Measurements from ENCODE around the gene ZNF638.

ZNF638 gene

GRCh38 chr2:71347517-71347916, 15.9 kb downstream of the ZNF638 start:
- TF ChIP-seq CTCF (IDR thresholded peaks at IDR 0.05; ENCODE audit: insufficient read depth, missing control alignments): no peak
- DNase-seq (ENCODE audit: insufficient read length, low spot score) (no peak), FAIRE-seq (no peak)

- DNase-seq (ENCODE audit: insufficient read length, low spot score) (no peak), FAIRE-seq (no peak)
- no peak for TF ChIP-seq CTCF (IDR thresholded peaks at IDR 0.05; ENCODE audit: insufficient read depth, missing control alignments)
These were observed 16.7 kb downstream of the ZNF638 start for GRCh38 chr2:71348302-71348701.

GRCh38 chr2:71353248-71353647, 21.7 kb downstream of the ZNF638 start:
- DNase-seq (ENCODE audit: insufficient read length, low spot score) (no peak), FAIRE-seq (no peak)
- no peak for TF ChIP-seq CTCF (IDR thresholded peaks at IDR 0.05; ENCODE audit: insufficient read depth, missing control alignments)

GRCh38 chr2:71358931-71359671, 27.5 kb downstream of the ZNF638 start:
- no peak for DNase-seq (ENCODE audit: insufficient read length, low spot score)
- FAIRE-seq: no peak

GRCh38 chr2:71360434-71360975, 28.9 kb downstream of the ZNF638 start:
- FAIRE-seq (no peak), DNase-seq (ENCODE audit: insufficient read length, low spot score) (no peak)
- no peak for TF ChIP-seq CTCF (IDR thresholded peaks at IDR 0.05; ENCODE audit: insufficient read depth, missing control alignments)

More at GRCh38 chr2:71358931-71359671, 27.5 kb downstream of the ZNF638 start:
- no peak for TF ChIP-seq CTCF (IDR thresholded peaks at IDR 0.05; ENCODE audit: insufficient read depth, missing control alignments)

- FAIRE-seq: no peak
- no peak for TF ChIP-seq CTCF (IDR thresholded peaks at IDR 0.05; ENCODE audit: insufficient read depth, missing control alignments)
- no peak for DNase-seq (ENCODE audit: insufficient read length, low spot score)
These were observed 30.0 kb downstream of the ZNF638 start for GRCh38 chr2:71361631-71362030.

- FAIRE-seq: no peak
- TF ChIP-seq CTCF (IDR thresholded peaks at IDR 0.05; ENCODE audit: insufficient read depth, missing control alignments): no peak
These were observed 30.9 kb downstream of the ZNF638 start for GRCh38 chr2:71362447-71362846.

More at GRCh38 chr2:71362447-71362846, 30.9 kb downstream of the ZNF638 start:
- no peak for DNase-seq (ENCODE audit: insufficient read length, low spot score)
